ENCODE results near the gene DISC1.

GRCh38 chr1:232066521-232066920 lies 439.9 kb downstream of the DISC1 start:
- TF ChIP-seq, protein P1, sequence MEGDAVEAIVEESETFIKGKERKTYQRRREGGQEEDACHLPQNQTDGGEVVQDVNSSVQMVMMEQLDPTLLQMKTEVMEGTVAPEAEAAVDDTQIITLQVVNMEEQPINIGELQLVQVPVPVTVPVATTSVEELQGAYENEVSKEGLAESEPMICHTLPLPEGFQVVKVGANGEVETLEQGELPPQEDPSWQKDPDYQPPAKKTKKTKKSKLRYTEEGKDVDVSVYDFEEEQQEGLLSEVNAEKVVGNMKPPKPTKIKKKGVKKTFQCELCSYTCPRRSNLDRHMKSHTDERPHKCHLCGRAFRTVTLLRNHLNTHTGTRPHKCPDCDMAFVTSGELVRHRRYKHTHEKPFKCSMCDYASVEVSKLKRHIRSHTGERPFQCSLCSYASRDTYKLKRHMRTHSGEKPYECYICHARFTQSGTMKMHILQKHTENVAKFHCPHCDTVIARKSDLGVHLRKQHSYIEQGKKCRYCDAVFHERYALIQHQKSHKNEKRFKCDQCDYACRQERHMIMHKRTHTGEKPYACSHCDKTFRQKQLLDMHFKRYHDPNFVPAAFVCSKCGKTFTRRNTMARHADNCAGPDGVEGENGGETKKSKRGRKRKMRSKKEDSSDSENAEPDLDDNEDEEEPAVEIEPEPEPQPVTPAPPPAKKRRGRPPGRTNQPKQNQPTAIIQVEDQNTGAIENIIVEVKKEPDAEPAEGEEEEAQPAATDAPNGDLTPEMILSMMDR (conservative IDR thresholded peaks at IDR 0.05 in 1 of 2, IDR thresholded peaks at IDR 0.05 in 1 of 2; ENCODE audit: low read depth in 1 of 2, low read length in 2 of 2), result no peak
- TF ChIP-seq EZH2 (IDR thresholded peaks at IDR 0.05; ENCODE audit: low read length, missing control alignments), result no peak

Data from fibroblast of lung (primary cell).